Astrocyte of the spinal cord (primary cell): ENCODE measurements around the gene TBR1.

Experiments
- DNase-seq: peaks from one replicate; pipeline ENCODE4 v3.0.0; 2011; ENCODE audit warnings: low read depth, low spot score
- H3K4me3 ChIP-seq: 2 replicates; pipeline ENCODE4 v1.5.1; 2011; ENCODE audit warnings: low read depth, mild to moderate bottlenecking, low read length, moderate library complexity
- CTCF ChIP-seq: IDR thresholded peaks from 2 replicates; pipeline ENCODE4 v1.5.1; 2012; ENCODE audit warnings: low read depth, mild to moderate bottlenecking, low read length, inconsistent platforms
- in situ Hi-C: cut with HindIII; loops from 2 replicates; pipeline ENCODE4 v1.10.0; 2017; ENCODE audit warnings: low sequenced_read_pairs

Gene TBR1

GRCh38 chr2:161417438-161418274, 1.6 kb downstream of the TBR1 start:
- no peak overlapping the region for H3K4me3 ChIP-seq
- no peak for TF ChIP-seq CTCF
- in situ Hi-C loops, result no loop called here
- DNase-seq, result no peak

GRCh38 chr2:161418275-161418714, 2.2 kb downstream of the TBR1 start:
- in situ Hi-C loops, result no loop called here
- H3K4me3 ChIP-seq, result no peak overlapping the region
- peak; percentile 13 for DNase-seq
- no peak for TF ChIP-seq CTCF

- TF ChIP-seq CTCF, result no peak
- no peak overlapping the region for H3K4me3 ChIP-seq
- in situ Hi-C loops, result no loop called here
- DNase-seq, result peak; percentile 12
Observed at GRCh38 chr2:161418715-161419637, 2.9 kb downstream of the TBR1 start.

- in situ Hi-C loops, result no loop called here
- no peak for TF ChIP-seq CTCF
- DNase-seq, result no peak
- H3K4me3 ChIP-seq, result no peak overlapping the region
Observed at GRCh38 chr2:161419638-161420190, 3.6 kb downstream of the TBR1 start.

GRCh38 chr2:161420406-161421074, 4.4 kb downstream of the TBR1 start:
- DNase-seq, result no peak
- in situ Hi-C loops, result no loop called here
- no peak overlapping the region for H3K4me3 ChIP-seq
- no peak for TF ChIP-seq CTCF

GRCh38 chr2:161421686-161422085, 5.6 kb downstream of the TBR1 start:
- no peak for DNase-seq
- no peak for TF ChIP-seq CTCF
- in situ Hi-C loops, result no loop called here
- H3K4me3 ChIP-seq, result no peak overlapping the region
